SH-SY5Y (cell line): ENCODE results near the gene ELOA.

Source experiments
- GATA2 ChIP-seq: IDR thresholded peaks from 2 replicates; pipeline ENCODE4 v1.6.1; 2011; ENCODE audit warnings: mild to moderate bottlenecking, low read depth, low read length
- GATA3 ChIP-seq: IDR thresholded peaks from 2 replicates; pipeline ENCODE4 v1.6.1; 2011; ENCODE audit warnings: low read depth, mild to moderate bottlenecking, low read length, moderate library complexity

- TF ChIP-seq GATA2, result no peak
- no peak for TF ChIP-seq GATA3
Observed at GRCh38 chr1:23748016-23748415, 4.7 kb downstream of the ELOA start.
